NOMO-1 treated with dmso at 0.1 percent for 144 hours (cell line): Measurements from ENCODE around the gene KNSTRN.

Source experiments
- DNase-seq: peaks from one replicate; lab custom pipeline; 2025; ENCODE audit not compliant: unreplicated experiment; lab: John Stamatoyannopoulos, UW

The KNSTRN gene

DNA sequence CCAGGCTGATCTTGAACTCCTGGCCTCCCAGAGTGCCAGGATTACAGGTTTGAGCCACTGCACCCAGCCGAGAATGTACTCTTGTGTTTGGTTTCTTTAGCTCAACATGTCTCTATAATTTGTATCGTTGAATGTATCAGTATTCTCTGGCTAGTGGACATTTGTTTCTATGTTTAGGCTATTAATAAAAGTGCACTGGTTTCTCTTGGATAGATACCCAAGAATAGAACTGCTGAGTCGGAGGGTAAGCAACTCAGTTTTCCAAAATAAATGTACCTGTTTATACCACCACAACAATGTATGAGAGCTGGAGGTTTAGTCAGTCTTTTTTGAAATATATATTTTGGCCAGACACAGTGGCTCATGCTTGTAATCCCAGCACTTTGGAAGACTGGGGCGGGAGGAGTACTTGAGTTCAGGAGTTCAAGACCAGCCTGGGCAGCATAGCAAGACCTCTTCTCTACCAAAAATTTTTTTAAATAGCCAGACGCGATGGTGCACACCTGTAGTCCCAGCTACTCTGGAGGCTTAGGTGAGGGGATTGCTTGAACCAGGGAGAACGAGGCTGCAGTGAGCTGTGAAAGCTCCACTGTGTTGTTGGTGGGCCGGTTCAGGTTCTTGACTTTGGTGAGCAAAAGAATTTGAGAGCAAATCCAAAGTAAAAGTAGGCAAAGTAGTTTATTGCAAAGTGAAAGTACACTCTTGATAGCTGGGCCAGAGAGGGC, 15.3 kb downstream of the KNSTRN start:
- no peak for DNase-seq

GRCh38 chr15:40398413-40398873, 15.9 kb downstream of the KNSTRN start:
- DNase-seq, result peak; percentile 84

- DNase-seq, result no peak
Observed at GRCh38 chr15:40399370-40399769, 16.8 kb downstream of the KNSTRN start.

DNA sequence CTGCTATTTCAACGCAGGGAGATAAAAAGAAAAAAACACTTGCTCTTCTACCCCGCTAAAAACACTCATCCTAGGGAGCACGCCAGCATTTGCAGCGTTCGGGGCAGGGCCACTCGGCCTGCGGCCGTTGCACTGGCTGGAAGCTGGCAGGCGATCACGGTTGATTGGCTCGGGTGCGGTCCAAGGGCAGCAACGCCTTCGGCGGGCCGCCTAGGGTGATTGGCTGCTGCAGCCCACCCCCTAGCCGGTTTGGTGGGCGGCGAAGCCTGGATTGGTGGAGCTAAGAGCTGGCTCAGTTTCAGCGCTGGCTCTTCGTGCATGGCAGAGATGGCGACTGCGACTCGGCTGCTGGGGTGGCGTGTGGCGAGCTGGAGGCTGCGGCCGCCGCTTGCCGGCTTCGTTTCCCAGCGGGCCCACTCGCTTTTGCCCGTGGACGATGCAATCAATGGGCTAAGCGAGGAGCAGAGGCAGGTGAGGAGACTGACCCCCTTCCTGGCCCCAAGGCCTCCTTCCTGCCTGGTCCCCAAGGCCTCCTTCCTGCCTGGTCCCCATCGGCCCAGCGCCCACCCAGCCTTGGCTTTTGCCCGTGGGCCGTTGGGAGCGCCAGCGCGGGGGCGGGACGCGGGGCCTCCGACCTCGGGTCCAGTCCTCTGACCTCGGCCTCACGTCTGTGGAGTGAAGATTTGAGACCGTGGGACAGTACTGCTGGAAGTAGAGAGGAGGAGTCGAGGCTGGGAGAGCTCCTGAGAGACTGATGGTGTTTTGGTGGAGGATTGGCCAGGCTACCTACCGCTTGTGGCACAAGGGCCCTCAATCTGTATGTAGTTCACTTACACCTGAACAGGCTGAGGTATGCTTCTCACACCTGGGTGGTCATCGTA, 23.2 kb downstream of the KNSTRN start, which contains the start of gene IVD:
IVD (plus strand) TSS at position 295 of the 881 bp plus-strand sequence; CDS start at position 328, 33 bp downstream.
- peak; percentile 90 for DNase-seq

DNA sequence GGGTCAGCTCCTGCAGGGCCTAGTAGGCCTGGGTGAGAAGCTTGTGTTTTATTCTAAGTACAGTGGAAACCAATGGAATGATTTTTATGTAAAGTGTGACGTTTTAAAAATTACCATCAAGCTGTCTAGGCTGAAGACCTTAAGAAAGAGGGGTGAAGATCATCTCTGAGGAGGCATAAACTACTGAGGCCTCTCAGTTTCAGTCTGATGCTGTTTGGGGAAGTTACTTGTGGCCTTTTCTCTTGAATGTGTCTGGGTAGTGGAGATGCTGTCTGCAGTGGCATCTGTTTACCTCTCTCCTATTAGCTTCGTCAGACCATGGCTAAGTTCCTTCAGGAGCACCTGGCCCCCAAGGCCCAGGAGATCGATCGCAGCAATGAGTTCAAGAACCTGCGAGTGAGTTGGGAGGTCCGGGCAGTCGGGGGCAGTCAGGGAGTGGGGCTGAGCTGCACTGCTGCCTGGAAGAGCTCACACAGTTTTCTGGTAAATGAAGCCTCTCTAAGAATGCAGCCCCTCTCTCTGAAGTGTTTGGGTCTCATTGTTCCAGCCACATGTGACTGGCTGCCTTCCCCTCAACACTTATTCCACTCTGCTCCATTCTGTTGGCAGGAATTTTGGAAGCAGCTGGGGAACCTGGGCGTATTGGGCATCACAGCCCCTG, 24.9 kb downstream of the KNSTRN start:
- DNase-seq, result no peak

DNA sequence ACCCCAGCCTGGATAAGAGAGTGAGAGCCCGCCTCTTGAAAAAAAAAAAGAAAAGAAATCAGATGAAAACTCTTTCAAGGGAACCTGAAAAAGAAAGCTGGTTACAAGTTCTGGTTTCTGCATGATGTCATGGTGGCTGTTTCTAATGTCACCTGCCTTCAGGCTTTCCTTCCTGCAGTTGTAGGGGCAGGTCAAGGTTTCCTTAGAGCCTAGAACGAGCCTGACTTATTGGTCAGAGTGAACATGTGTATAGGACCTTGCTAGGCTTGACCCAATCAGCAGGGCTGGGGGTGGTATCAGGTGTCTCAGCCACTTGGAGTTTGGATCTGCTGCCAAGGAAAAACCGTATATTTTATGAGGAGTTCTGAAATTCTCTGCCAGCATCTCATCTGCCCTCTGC, 26.8 kb downstream of the KNSTRN start:
- DNase-seq, result no peak

- DNase-seq, result no peak
Observed at GRCh38 chr15:40410476-40410875, 28.0 kb downstream of the KNSTRN start.

DNA sequence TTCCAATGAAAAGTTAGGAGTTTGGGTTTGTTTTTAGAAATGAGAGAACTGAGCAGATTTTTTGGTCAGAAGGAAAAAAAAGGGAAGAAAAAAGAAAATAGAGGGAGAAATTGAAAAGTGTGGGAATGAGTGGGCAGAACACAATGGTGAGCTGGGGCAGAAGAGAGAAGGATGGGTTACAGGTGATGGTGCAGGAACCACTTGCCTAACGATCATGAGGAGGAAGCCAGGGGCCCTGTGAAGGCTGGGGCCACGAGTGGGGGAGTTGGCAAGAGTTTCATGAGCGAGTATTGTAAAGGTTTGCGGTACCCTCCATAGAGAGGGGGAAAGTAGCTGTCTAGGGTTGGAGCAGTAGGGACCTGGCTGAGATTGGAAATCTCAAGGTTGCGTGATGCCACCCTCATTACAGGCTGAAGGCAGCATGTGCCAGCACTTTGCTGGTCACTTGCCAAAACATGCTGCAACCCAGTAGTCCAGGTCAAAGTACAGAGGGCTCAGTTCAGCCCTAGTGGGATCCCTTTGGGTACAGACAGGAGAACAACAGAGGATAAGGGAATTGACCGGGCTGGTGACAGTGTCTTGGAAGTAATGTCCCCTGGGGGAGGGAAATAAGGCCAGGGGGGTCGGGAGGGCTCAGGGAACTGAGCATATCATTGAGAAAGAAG, 29.7 kb downstream of the KNSTRN start:
- DNase-seq, result no peak

GRCh38 chr15:40413036-40413435, 30.5 kb downstream of the KNSTRN start:
- no peak for DNase-seq

DNA sequence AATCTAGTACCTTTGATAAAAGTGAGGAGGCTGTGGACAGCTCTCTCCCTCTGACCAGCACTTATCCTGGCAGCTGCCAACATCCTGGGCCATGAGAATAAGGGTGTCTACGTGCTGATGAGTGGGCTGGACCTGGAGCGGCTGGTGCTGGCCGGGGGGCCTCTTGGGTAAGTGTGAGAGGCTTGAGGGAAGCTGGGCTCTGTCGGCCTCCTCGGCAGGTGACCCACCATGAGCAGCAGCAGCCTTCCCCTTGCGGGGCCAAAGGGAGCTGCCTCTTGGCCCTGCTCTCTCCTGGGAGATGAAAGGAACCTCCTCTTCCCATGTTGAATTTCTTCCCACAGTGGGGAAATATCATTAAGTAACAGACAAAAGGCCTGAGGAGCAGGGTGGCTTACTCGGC, 32.3 kb downstream of the KNSTRN start:
- DNase-seq, result no peak

DNA sequence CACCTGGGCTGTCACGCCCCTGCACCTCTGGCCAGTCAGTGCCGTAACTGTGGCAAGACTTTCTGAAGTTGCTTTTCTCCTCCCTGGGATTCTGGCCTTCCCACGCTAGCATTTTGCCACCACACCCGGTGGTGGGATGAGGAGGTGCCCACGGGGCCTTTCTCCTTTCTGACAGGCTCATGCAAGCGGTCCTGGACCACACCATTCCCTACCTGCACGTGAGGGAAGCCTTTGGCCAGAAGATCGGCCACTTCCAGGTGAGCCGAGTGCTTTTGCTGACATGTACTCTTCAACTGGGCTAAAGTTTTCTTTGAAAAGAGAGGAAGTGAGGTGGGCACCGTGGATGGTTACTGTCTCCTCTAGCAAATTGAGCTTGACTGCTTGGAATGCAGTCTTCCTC, 32.7 kb downstream of the KNSTRN start:
- no peak for DNase-seq

GRCh38 chr15:40416056-40416455, 33.5 kb downstream of the KNSTRN start:
- no peak for DNase-seq

- DNase-seq, result no peak
Observed at GRCh38 chr15:40418126-40418525, 35.6 kb downstream of the KNSTRN start.

DNA sequence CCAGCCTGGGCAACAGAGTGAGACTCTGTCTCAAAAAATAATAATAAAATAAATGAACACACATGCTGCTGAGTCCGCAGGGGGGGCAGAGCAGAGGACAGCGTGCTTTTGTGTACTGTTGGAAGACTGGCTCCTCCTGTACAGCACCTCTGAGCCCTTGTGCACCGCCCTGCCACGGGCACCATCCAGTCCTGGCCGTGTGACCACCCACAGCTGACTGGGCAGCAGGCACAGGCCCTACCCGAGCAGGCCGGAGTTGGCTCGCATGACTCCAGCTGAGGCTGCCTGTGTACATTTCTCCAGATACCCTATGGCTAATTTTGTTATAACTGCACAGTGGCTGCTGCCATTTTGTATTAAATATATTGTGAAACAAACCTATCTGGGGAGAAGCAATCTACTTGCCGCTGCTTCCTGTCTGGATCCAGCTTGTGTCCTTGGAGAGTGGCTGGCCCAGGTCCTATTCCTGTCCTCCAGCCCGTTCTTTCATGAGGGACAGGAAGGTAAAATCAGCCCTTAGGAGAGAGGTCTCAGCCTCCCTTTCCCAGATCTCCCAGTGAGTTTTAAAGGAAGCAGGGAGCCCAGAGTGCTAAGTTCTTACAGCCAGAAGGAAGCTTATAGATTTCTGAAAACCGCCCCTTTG, 37.7 kb downstream of the KNSTRN start:
- DNase-seq, result no peak

- no peak for DNase-seq
Observed at GRCh38 chr15:40420793-40421192, 38.3 kb downstream of the KNSTRN start.

DNA sequence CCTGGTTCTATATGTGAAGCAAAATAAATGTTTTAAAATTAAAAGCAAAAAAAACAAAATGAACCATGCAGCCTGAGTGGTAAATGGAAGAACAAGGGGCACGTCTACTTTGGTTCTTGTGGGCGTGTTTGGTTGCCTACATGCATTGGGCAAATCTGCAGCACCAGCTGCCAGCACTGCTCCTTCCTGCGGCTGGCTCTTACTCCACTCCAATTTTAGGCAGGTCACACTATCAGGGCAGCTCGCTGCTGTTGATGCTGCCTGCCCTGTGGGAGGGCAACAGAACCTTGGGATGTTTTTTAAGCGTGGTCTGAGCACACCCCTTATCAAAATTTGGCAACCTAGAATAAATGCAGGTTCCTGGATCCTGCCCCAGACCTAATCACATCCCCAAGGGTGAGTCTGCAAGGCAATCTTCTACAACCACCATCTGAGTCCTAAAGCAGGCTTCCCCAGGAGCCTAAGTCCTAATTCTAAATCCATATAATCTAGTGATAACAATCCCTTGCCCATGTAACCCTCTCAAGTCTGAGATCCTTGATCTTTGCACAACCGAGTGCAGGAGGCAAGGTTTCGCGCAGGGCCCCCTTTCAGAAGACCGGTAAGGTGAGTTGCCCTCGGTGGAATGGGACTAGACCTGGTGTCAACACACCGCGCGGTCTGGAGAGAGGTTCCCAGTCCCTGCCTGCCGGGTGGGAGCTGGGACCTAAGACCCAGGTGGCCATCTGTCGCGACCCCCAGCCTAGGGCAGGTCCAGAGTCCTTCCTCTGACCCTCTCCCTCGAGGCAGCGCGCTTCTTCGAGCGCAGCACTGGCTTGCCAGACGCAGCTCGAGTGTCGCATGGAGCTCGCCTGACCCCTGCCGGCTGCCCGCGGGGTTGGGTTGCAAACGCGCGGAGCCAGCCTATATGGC, 39.0 kb downstream of the KNSTRN start:
- peak; percentile 65 for DNase-seq

DNA sequence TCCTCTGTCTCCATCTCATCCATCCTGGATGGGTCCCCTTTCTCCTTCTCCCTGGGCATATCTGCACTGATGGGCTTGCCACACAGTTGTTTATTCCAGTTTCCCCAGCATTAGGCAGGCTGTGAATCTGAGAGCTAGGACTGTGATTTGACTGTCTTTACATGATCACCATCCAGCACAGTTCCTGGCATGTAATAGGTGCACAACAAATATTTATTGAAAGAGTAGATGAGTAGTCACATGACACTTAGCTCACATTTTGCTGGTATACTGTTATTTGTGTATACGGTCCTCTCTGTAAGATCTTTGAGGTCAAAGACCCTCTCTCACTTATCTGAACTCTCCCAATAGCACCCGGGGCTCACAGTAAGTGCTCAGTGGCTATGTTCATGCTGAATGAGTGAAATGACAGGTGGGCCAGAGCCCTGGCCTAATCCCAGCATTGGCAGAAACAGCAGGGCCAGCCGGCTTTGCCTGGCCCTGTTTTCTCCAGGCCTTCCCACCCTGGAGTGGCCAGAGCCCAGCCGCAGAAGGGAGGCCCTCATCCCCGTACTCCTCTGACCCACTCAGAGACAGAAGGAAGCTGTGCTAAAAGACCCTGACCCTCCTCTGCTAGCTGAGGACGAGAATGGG, 42.1 kb downstream of the KNSTRN start:
- DNase-seq, result no peak

- DNase-seq, result no peak
Observed at GRCh38 chr15:40425681-40426080, 43.2 kb downstream of the KNSTRN start.

GRCh38 chr15:40427188-40427587, 44.7 kb downstream of the KNSTRN start:
- DNase-seq, result no peak
